ENCODE results near the gene SLC16A10. TPM values are rescaled to one million over a fixed set of nuclear protein-coding genes. Genes with fewer than 3 reads are reported as not detected.

The SLC16A10 gene
- total RNA-seq, 2 experiments from 2014 or later: 6.6 to 8.1 TPM

DNA sequence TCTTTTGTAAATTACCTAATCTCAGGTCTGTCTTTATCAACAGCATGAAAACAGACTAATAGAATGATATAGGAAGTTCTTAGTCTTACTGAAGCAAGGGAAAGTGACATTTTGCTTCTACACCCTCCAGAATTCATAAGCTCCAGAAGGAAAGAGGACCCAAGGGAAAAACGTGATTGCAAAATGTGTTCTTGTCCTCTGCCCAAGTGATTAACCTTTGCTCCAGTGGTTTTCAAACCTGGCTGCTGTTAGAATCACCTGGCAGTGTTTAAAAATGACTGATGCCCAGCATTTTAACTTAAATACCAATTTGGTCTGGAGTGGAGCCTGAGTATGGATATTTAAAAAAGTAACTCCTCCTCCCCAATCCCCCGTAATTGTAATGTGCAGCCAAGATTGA lies 191.4 kb downstream of the SLC16A10 start:
- H3K27ac Mint-ChIP-seq: no peak overlapping the region
- H3K27me3 Mint-ChIP-seq (ENCODE audit: low read depth): no peaks in the 10 kb centered on the region
- H3K36me3 Mint-ChIP-seq (ENCODE audit: low read depth): peaks cover 62% of the 10 kb centered on the region
- no peak for DNase-seq
- peaks cover 5% of the 10 kb centered on the region for H3K4me1 Mint-ChIP-seq (ENCODE audit: low read depth)
- H3K9me3 Mint-ChIP-seq: peaks cover 13% of the 10 kb centered on the region
- intact Hi-C loops (cut with micrococcal nuclease): no loop called here
- CTCF ChIA-PET: interaction anchor here (0.6 kb wide), 1 partner anchor 19 kb away, joined by 3 read pairs; no protein-coding TSS in a partner anchor
- H3K4me3 Mint-ChIP-seq: no peak overlapping the region

DNA sequence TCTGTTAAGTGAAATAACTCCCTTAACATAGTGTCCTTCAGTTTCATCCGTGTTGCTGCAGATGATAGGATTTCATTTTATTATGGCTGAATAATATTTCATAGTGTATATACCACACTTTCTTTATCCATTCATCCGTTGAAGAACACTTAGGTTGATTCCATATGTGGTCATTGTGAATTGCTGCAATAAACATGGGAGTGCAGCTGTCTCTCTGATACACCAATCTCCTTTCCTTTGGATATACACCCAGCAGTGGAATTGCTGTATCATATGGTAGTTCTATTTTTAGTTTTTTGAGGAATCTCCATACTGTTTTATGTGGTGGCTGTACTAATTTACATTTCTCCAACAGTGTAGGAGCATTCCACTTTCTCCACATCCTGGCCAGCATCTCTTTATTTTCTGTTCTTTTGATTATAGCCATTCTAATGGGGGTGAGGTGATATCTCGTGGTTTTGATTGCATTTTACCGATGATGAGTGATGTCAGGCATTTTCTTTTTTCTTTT lies 193.2 kb downstream of the SLC16A10 start:
- peaks cover 3% of the 10 kb centered on the region for H3K4me1 Mint-ChIP-seq (ENCODE audit: low read depth)
- no peak overlapping the region for H3K27ac Mint-ChIP-seq
- H3K4me3 Mint-ChIP-seq: no peak overlapping the region
- CTCF ChIA-PET: no interaction called here
- intact Hi-C loops (cut with micrococcal nuclease): no loop called here
- H3K27me3 Mint-ChIP-seq (ENCODE audit: low read depth): no peaks in the 10 kb centered on the region
- peaks cover 49% of the 10 kb centered on the region for H3K36me3 Mint-ChIP-seq (ENCODE audit: low read depth)
- H3K9me3 Mint-ChIP-seq: peaks cover 3% of the 10 kb centered on the region
- no peak for DNase-seq

Other genes with a start within 250 kb of the SLC16A10 start
- gene AMD1, start 212.7 kb upstream of the SLC16A10 start, total RNA-seq: 10 to 100 TPM; 72.6 to 75.3 TPM
- gene GTF3C6, start 128.8 kb upstream of the SLC16A10 start, total RNA-seq: 10 to 100 TPM; 81.6 to 84.7 TPM
- 10 to 100 TPM; 43.5 to 45.8 TPM for gene RPF2, start 105.5 kb upstream of the SLC16A10 start, total RNA-seq